Cardiac fibroblast (primary cell): Measurements from ENCODE around the gene CD59.

Source experiments
- DNase-seq, 2 donors: peaks; one replicate each; pipeline versions ENCODE4 v3.0.0 to v3.0.0-alpha.2; 2010; ENCODE audit warnings: low read depth in 2 of 2
- H3K4me3 ChIP-seq, 2 donors: replicated peaks in 1 of 2; 1 replicate in 1 of 2; 2 replicates in 1 of 2; pipeline ENCODE4 v1.5.1; 2011; ENCODE audit warnings: low read depth in 2 of 2, low read length in 2 of 2, mild to moderate bottlenecking in 2 of 2, moderate library complexity in 1 of 2
- TF ChIP-seq, protein P1 (sequence below): IDR thresholded peaks from one replicate; pipeline ENCODE4 v1.5.1; 2011; ENCODE audit warnings: low read depth, mild to moderate bottlenecking, low read length, inconsistent platforms

Gene CD59

DNA sequence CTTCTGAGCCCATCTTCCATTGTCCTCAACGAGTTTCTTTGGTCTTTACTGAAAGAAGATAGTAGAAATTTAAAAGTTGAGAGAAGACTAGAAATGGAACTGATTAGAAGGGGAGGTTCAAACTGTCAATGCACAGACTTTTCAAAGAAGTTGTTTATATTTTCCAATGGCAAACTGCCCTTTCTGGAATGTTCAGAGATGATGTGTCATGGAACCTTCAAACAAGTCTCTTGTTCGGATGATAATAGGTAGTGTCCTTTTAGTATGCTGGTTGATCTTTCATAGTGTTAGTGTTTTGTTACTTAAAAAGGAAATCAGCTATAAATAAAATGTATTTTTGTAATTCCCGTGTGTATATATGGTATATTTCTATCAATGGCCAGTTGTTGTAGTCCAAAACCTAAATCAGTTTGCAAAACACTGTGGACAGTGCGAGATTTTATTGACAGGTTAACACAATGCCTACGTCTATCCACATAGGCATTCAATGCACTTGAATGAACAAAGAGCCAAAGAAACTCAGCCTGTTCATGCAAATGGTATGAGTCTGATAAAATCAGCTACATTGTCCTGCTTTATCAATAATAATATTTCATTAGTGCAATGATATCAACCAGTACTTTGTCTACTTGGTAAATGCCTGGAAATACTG is 66.5 kb downstream of the CD59 start:
- no peak for DNase-seq
- no peak overlapping the region for H3K4me3 ChIP-seq
- TF ChIP-seq, protein P1, sequence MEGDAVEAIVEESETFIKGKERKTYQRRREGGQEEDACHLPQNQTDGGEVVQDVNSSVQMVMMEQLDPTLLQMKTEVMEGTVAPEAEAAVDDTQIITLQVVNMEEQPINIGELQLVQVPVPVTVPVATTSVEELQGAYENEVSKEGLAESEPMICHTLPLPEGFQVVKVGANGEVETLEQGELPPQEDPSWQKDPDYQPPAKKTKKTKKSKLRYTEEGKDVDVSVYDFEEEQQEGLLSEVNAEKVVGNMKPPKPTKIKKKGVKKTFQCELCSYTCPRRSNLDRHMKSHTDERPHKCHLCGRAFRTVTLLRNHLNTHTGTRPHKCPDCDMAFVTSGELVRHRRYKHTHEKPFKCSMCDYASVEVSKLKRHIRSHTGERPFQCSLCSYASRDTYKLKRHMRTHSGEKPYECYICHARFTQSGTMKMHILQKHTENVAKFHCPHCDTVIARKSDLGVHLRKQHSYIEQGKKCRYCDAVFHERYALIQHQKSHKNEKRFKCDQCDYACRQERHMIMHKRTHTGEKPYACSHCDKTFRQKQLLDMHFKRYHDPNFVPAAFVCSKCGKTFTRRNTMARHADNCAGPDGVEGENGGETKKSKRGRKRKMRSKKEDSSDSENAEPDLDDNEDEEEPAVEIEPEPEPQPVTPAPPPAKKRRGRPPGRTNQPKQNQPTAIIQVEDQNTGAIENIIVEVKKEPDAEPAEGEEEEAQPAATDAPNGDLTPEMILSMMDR, result no peak

DNA sequence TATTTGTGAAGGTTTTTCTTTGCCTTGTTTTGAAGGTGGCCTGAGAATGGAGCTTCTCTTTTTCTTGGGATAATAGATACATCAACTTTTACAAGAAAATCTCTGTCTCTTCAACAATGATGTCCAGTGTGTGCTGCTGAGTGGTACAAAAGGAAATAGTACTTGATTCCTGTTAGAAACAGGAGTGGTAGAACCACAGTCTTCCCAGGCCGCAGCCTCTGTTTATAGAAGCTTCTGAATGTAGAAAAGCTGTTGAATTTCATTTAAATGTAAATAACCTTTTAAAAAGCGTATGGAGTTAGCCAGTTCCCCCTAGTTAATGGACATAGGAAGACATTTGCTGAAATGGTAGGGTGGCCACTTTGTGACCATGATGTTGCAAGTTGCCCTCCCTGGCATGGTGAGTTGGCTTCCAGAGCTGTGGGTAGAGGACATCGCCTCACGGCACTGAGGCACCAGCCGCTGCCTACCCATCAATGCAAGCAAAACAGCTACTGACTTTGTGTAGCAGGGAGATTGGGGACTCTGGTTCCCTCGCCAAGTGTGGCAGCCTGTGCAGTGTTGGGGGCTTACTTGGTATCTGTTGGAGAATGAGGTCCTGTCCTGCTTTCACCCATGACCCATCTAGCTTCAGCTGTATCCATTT is 67.1 kb downstream of the CD59 start:
- TF ChIP-seq, protein P1, result no peak
- no peak for DNase-seq
- H3K4me3 ChIP-seq, result no peak overlapping the region

DNA sequence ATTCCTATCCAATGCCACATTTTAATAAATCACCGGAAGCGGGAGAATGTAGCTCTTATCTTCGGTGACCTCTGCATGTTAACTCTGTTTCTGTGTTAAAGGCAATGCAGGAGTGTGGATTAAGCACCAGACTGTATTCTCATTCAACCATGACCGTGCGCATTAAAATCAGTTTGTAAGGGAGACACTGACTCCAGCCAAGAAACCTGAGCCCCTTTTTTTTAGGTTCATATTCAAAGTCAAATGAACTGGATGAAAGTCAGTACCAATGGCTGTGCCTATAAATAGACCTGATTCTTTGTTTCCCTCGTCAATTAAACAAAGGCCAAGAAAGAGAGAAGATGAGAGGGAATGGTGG is 67.8 kb downstream of the CD59 start:
- DNase-seq, result no peak
- no peak overlapping the region for H3K4me3 ChIP-seq
- TF ChIP-seq, protein P1, result no peak

DNA sequence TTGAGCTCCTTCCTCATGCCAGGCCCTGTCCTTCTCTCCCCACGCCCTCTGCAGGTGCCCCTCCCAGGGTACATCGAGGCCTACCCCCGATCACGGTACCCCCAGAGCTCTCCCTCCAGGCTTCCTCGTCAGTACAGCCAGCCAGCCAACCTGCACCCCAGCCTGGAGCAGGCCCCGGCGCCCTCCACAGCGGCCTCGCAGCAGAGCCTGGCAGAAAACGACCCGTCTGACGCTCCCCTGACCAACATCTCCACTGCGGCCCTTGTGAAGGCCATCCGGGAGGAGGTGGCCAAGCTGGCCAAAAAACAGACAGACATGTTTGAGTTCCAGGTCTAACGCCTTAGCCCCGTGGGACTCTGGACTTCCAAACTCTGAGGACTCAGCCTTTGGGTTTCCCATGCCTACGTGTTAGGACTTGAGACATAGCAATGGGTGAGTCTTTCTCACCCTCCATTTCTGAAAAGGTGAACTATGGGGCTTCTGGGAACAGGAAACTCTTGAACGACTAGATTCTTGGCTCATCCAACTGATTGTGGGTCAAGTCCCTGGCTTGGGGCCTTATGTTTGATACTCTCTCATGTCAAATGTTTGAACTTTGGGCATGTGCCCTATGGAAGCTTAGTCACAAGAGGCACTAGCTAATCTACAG is 68.3 kb downstream of the CD59 start:
- no peak for DNase-seq
- H3K4me3 ChIP-seq, result no peak overlapping the region
- TF ChIP-seq, protein P1, result no peak

DNA sequence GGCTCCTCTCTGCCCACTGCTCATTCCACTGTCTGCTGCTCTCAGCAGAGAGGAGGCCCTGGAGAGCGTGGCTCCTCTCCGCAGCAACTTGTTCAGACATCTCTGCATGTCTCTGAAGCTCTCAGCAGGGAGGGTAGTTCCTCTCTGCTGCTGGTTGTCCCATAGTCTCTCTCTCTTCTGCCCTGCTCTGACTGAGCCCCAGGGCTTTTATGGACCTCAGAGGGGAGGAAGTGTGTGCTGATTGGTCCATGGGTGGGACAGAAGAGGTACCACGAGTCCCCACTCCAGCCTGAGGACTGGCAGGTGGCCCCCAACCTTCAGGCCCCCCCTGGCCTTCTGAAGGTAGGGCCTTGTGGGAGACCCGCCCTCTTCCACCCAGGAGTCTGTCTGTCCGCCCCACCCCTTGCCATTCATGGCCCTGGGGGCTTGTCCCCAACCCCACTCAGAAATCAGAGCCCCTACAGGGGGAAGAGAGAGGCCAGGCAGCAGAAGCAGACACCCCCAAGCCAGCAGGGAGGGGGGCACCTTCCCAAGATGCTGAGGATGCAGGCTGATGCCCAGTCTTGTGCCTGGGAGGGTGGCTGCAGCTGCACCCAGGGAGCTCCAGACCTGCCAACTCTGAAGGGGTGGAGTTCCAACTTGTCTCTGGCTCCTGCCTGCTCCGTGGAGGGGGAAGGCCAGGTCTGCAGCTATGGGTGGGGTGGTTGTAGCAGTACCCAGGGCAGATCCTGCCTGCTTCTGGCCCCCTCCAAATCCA is 70.7 kb downstream of the CD59 start:
- TF ChIP-seq, protein P1, result no peak
- DNase-seq, result no peak
- H3K4me3 ChIP-seq, result no peak overlapping the region

DNA sequence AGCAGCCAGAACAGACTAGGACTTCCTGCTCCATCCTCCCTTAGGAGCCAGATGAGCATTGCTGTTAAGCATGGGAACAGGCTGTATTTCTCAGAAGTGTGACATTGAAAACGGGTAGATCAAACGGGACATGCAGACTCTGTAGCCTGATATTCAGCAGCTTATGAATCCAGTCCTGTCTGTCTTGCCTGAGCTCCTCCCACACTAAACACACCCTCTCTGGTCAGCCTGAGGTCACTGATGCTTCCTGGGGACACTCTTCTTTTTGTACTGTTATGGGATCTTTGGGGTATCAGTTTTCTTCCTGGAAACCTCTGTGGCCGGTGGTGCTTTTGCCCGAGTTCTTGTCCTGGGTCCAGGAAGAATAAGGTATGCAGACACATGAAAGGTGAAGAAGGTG is 71.4 kb downstream of the CD59 start:
- H3K4me3 ChIP-seq, result no peak overlapping the region
- TF ChIP-seq, protein P1, result no peak
- no peak for DNase-seq
